Panc1 (cell line): ENCODE results near the gene FOXP2. TPM values are rescaled to one million over a fixed set of nuclear protein-coding genes. Genes with fewer than 3 reads are reported as not detected.

Source experiments
- ATAC-seq: fragments of 200-7000 bp; cut with Tn5 transposase; 2 replicates; pipeline ENCODE4 v1.9.1; 2020; ENCODE audit warnings: mild to moderate bottlenecking, moderate library complexity
- BruUV-seq: library from RNA; stranded (reverse); fragments of 400-500 nt; replicated peaks from 2 replicates; lab custom pipeline; 2021; lab: Mats Ljungman, UMichigan
- CTCF ChIA-PET: fragments of 300-600 bp; sonication (Branson Sonifier 250); formaldehyde crosslinking; loops from one replicate; lab custom pipeline; 2022; ENCODE audit warnings: antibody characterized with exemption; lab: Charles Lee
- POLR2A ChIA-PET: fragments of 300-600 bp; sonication (Branson Sonifier 250); formaldehyde crosslinking; loops from one replicate; lab custom pipeline; 2022; ENCODE audit warnings: antibody characterized with exemption; lab: Charles Lee
- DNase-seq: peaks from one replicate; pipeline ENCODE4 v3.0.0-alpha.2; 2010; ENCODE audit warnings: low read depth, low spot score
- H3K27ac ChIP-seq: 2 replicates; pipeline ENCODE4 v1.5.1; 2011; ENCODE audit warnings: mild to moderate bottlenecking, low read length, inconsistent platforms
- H3K27me3 ChIP-seq: fragments of 200-500 bp; sonication (Bioruptor generic); 2 replicates; pipeline ENCODE4 v1.6.0; 2014; ENCODE audit warnings: low read length, inconsistent platforms; ENCODE audit not compliant: control insufficient read depth, insufficient read depth
- H3K36me3 ChIP-seq: fragments of 200-500 bp; sonication (Bioruptor generic); 2 replicates; pipeline ENCODE4 v1.5.1; 2014; ENCODE audit warnings: inconsistent platforms, mild to moderate bottlenecking, low read length, moderate library complexity; ENCODE audit not compliant: control insufficient read depth, insufficient read depth
- H3K4me1 ChIP-seq: 2 replicates; pipeline ENCODE4 v1.5.1; 2011; ENCODE audit warnings: inconsistent platforms, mild to moderate bottlenecking, low read length, moderate library complexity; ENCODE audit not compliant: control insufficient read depth, insufficient read depth
- H3K4me3 ChIP-seq, 2 experiments: 2 replicates each; pipeline ENCODE4 v1.5.1; 2011 to 2012; ENCODE audit warnings: low read depth in 2 of 2, low read length in 2 of 2, mild to moderate bottlenecking in 2 of 2, inconsistent platforms in 1 of 2, moderate library complexity in 1 of 2
- H3K9me3 ChIP-seq: fragments of 200-500 bp; sonication (Bioruptor generic); 2 replicates; pipeline ENCODE4 v1.5.1; 2014; ENCODE audit warnings: low read depth, mild to moderate bottlenecking, inconsistent platforms, low read length, moderate library complexity; ENCODE audit not compliant: control insufficient read depth, insufficient read depth
- CTCF ChIP-seq: fragments of 450-650 bp; IDR thresholded peaks from 2 replicates; pipeline ENCODE4 v1.5.1; 2017; ENCODE audit warnings: mild to moderate bottlenecking
- POLR2AphosphoS5 ChIP-seq: IDR thresholded peaks from 2 replicates; pipeline ENCODE4 v1.6.1; 2012; ENCODE audit warnings: mild to moderate bottlenecking, low read depth, low read length, moderate library complexity
- SIN3A ChIP-seq: IDR thresholded peaks from 2 replicates; pipeline ENCODE4 v1.6.1; 2012; ENCODE audit warnings: low read depth, mild to moderate bottlenecking, low read length, moderate library complexity, borderline replicate concordance; ENCODE audit not compliant: insufficient read depth
- TCF7L2 ChIP-seq: IDR thresholded peaks from 2 replicates; pipeline ENCODE4 v1.6.1; 2011; ENCODE audit warnings: mild to moderate bottlenecking, low read depth, low read length, inconsistent platforms
- in situ Hi-C: cut with HindIII; loops from 2 replicates; pipeline ENCODE4 v1.10.0; 2016; ENCODE audit warnings: low sequenced_read_pairs, low pct_unique_long_range_greater_than_20kb
- intact Hi-C: fragments of 100-400 bp; cut with micrococcal nuclease; formaldehyde crosslinking; loops from one replicate; pipeline ENCODE4 v1.10.0; 2022; ENCODE audit not compliant: unreplicated experiment
- total RNA-seq: library from RNA; stranded (reverse); gene quantifications from one replicate; pipeline ENCODE4 v1.2.1, GENCODE V29; 2021; ENCODE audit not compliant: unreplicated experiment
- TF ChIP-seq, protein P1 (sequence below), 2 experiments: IDR thresholded peaks; 2 replicates each; pipeline ENCODE4 v1.6.1; 2011 to 2012; ENCODE audit warnings: low read depth in 2 of 2, control low read depth in 1 of 2, low read length in 1 of 2, mild to moderate bottlenecking in 1 of 2, moderate library complexity in 1 of 2; ENCODE audit not compliant: insufficient read depth in 1 of 2

Gene FOXP2
- total RNA-seq, 1 experiment from 2014 or later, result 0.54 TPM

DNA sequence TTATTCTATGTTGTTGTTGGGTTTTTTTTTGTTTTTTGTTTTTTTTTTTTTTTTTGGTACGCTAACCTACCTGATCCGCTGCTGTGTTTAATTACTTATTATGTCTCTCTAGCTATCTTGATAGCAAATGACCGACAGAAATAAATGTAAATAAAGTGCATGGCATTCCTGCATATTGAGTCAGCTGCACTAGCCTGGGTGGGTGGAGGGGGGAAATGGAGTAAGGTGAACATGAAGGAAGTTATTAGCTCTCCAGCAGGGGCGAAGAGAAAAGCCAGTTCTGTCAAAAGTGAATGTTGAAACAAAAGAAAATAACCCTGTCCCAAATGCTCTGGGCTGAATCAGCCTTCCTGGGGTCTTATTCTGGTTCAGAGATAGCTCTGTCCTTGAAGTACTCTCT, 296.6 kb downstream of the FOXP2 start:
- Histone ChIP-seq H3K4me1 (no peaks in the 10 kb centered on the region), H3K27me3 (no peaks in the 10 kb centered on the region), H3K9me3 (no peaks in the 10 kb centered on the region), H3K4me3 (no peak overlapping the region), H3K36me3 (no peaks in the 10 kb centered on the region), H3K27ac (no peak overlapping the region)
- TF ChIP-seq POLR2AphosphoS5 (no peak), SIN3A (no peak), CTCF (no peak), TCF7L2 (no peak)
- TF ChIP-seq, protein P1, sequence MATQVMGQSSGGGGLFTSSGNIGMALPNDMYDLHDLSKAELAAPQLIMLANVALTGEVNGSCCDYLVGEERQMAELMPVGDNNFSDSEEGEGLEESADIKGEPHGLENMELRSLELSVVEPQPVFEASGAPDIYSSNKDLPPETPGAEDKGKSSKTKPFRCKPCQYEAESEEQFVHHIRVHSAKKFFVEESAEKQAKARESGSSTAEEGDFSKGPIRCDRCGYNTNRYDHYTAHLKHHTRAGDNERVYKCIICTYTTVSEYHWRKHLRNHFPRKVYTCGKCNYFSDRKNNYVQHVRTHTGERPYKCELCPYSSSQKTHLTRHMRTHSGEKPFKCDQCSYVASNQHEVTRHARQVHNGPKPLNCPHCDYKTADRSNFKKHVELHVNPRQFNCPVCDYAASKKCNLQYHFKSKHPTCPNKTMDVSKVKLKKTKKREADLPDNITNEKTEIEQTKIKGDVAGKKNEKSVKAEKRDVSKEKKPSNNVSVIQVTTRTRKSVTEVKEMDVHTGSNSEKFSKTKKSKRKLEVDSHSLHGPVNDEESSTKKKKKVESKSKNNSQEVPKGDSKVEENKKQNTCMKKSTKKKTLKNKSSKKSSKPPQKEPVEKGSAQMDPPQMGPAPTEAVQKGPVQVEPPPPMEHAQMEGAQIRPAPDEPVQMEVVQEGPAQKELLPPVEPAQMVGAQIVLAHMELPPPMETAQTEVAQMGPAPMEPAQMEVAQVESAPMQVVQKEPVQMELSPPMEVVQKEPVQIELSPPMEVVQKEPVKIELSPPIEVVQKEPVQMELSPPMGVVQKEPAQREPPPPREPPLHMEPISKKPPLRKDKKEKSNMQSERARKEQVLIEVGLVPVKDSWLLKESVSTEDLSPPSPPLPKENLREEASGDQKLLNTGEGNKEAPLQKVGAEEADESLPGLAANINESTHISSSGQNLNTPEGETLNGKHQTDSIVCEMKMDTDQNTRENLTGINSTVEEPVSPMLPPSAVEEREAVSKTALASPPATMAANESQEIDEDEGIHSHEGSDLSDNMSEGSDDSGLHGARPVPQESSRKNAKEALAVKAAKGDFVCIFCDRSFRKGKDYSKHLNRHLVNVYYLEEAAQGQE (IDR thresholded peaks at IDR 0.05; ENCODE audit: insufficient read depth in 1 of 2, low read depth in 2 of 2, low read length in 1 of 2), result no peak
- intact Hi-C loops, result no loop called here
- CTCF ChIA-PET, result no interaction called here
- in situ Hi-C loops, result no loop called here
- ATAC-seq (no peak), DNase-seq (no peak)
- POLR2A ChIA-PET, result no interaction called here
- BruUV-seq, result no TSS peak

- ChIA-PET CTCF (no interaction called here), POLR2A (no interaction called here)
- no TSS peak for BruUV-seq
- Histone ChIP-seq H3K9me3 (no peaks in the 10 kb centered on the region), H3K4me1 (no peaks in the 10 kb centered on the region), H3K36me3 (no peaks in the 10 kb centered on the region), H3K27me3 (no peaks in the 10 kb centered on the region), H3K4me3 (no peak overlapping the region), H3K27ac (no peak overlapping the region)
- intact Hi-C loops (no loop called here), in situ Hi-C loops (no loop called here)
- DNase-seq (no peak), ATAC-seq (no peak)
- TF ChIP-seq TCF7L2, result no peak
- no peak for TF ChIP-seq CTCF
- TF ChIP-seq, protein P1 (IDR thresholded peaks at IDR 0.05; ENCODE audit: insufficient read depth in 1 of 2, low read depth in 2 of 2, low read length in 1 of 2), result no peak
- no peak for TF ChIP-seq POLR2AphosphoS5
- TF ChIP-seq SIN3A, result no peak
Observed at GRCh38 chr7:114715907-114716306, 301.3 kb downstream of the FOXP2 start.
